ENCODE data around the gene TIMM29. TPM values are rescaled to one million over a fixed set of nuclear protein-coding genes. Genes with fewer than 3 reads are reported as not detected.

The TIMM29 gene
- polyA plus RNA-seq, 1 donor from 2014 or later = 39.4 TPM

Other genes with a start within 250 kb of the TIMM29 start
- 208 and 249 TPM in 2 replicates for gene QTRT1, start 227.4 kb upstream of the TIMM29 start, polyA plus RNA-seq
- gene DNM2, start 210.7 kb upstream of the TIMM29 start, polyA plus RNA-seq = 31.4 and 34.8 TPM in 2 replicates
- 20.2 and 28.1 TPM in 2 replicates for gene TMED1, start 92.6 kb upstream of the TIMM29 start, polyA plus RNA-seq
- gene C19orf38, start 80.4 kb upstream of the TIMM29 start, polyA plus RNA-seq = not detected in 2 replicates
- 22.3 and 37.9 TPM in 2 replicates for gene CARM1, start 57.3 kb upstream of the TIMM29 start, polyA plus RNA-seq
- 101 and 109 TPM in 2 replicates for gene YIPF2, start 172 bp upstream of the TIMM29 start, polyA plus RNA-seq
- 97.3 and 116 TPM in 2 replicates for gene SMARCA4, start 32.2 kb downstream of the TIMM29 start, polyA plus RNA-seq
- 23.2 and 26.4 TPM in 2 replicates for gene LDLR, start 160.7 kb downstream of the TIMM29 start, polyA plus RNA-seq
- gene SPC24, start 227.0 kb downstream of the TIMM29 start, polyA plus RNA-seq = 0.40 and 2.5 TPM in 2 replicates

All from neural cell (in vitro differentiated cells).